HEK293T (cell line): ENCODE data around the gene ZNF681.
"Not testable (repeated sequence)": the region's sequence is repeated elsewhere in the genome, so short reads cannot be mapped to it uniquely, and the experiment has no call there.

ENCODE experiments used
- CTCF ChIA-PET: fragments of 350-600 bp; formaldehyde crosslinking; extraction: SDS; loops from one replicate; lab custom pipeline; 2021; ENCODE audit warnings: antibody characterized with exemption, inconsistent platforms; lab: Yijun Ruan, JAX
- POLR2A ChIA-PET: fragments of 350-600 bp; formaldehyde crosslinking; extraction: SDS; loops from one replicate; lab custom pipeline; 2020; ENCODE audit warnings: antibody characterized with exemption, inconsistent platforms; lab: Yijun Ruan, JAX
- DNase-seq: peaks from one replicate; pipeline ENCODE4 v3.0.0; 2012; ENCODE audit warnings: mixed read lengths; ENCODE audit errors: extremely low spot score
- ARNT ChIP-seq: fragments of 450-650 bp; IDR thresholded peaks from 2 replicates; pipeline ENCODE4 v1.6.1; 2017; ENCODE audit warnings: mild to moderate bottlenecking
- BHLHE40 ChIP-seq: fragments of 450-650 bp; IDR thresholded peaks from 2 replicates; pipeline ENCODE4 v1.6.1; 2016; ENCODE audit warnings: mild to moderate bottlenecking, moderate library complexity, borderline replicate concordance
- CTBP1 ChIP-seq: fragments of 450-650 bp; IDR thresholded peaks from 2 replicates; pipeline ENCODE4 v1.6.1; 2016; ENCODE audit warnings: borderline replicate concordance
- ELF4 ChIP-seq: fragments of 450-650 bp; IDR thresholded peaks from 2 replicates; pipeline ENCODE4 v1.6.1; 2017; ENCODE audit warnings: antibody characterized with exemption
- FOXA1 ChIP-seq: fragments of 450-650 bp; IDR thresholded peaks from 2 replicates; pipeline ENCODE4 v1.6.1; 2016; ENCODE audit warnings: mild to moderate bottlenecking
- FOXK2 ChIP-seq: fragments of 450-650 bp; IDR thresholded peaks from 2 replicates; pipeline ENCODE4 v1.6.1; 2016; ENCODE audit warnings: mild to moderate bottlenecking
- FOXM1 ChIP-seq: fragments of 450-650 bp; IDR thresholded peaks from 2 replicates; pipeline ENCODE4 v1.6.1; 2017; ENCODE audit warnings: mild to moderate bottlenecking, borderline replicate concordance
- L3MBTL2 ChIP-seq: fragments of 450-650 bp; conservative IDR thresholded peaks from 2 replicates; pipeline ENCODE4 v1.6.1; 2016; ENCODE audit warnings: mild to moderate bottlenecking
- LEF1 ChIP-seq: fragments of 450-650 bp; IDR thresholded peaks from 2 replicates; pipeline ENCODE4 v1.6.1; 2017; ENCODE audit warnings: mild to moderate bottlenecking, borderline replicate concordance
- NFRKB ChIP-seq: fragments of 450-650 bp; IDR thresholded peaks from 2 replicates; pipeline ENCODE4 v1.6.1; 2016; ENCODE audit warnings: mild to moderate bottlenecking, moderate library complexity
- PKNOX1 ChIP-seq: fragments of 450-650 bp; IDR thresholded peaks from 2 replicates; pipeline ENCODE4 v1.6.1; 2016
- SP1 ChIP-seq: fragments of 450-650 bp; IDR thresholded peaks from 2 replicates; pipeline ENCODE4 v1.6.1; 2017
- SUZ12 ChIP-seq: fragments of 450-650 bp; IDR thresholded peaks from 2 replicates; pipeline ENCODE4 v1.6.1; 2016; ENCODE audit warnings: mild to moderate bottlenecking
- TARDBP ChIP-seq: fragments of 450-650 bp; IDR thresholded peaks from 2 replicates; pipeline ENCODE4 v1.6.1; 2016
- ZNF384 ChIP-seq: fragments of 450-650 bp; IDR thresholded peaks from 2 replicates; pipeline ENCODE4 v1.6.1; 2016

Gene ZNF681

GRCh38 chr19:23787106-23787505 lies 28.4 kb upstream of the ZNF681 start:
- ChIA-PET CTCF (no interaction called here), POLR2A (no interaction called here)
- TF ChIP-seq FOXK2 (no peak), BHLHE40 (no peak), PKNOX1 (no peak), ZNF384 (no peak), L3MBTL2 (no peak)
- no peak for DNase-seq

GRCh38 chr19:23785982-23786381 lies 27.3 kb upstream of the ZNF681 start:
- POLR2A ChIA-PET, result no interaction called here
- CTCF ChIA-PET, result no interaction called here
- DNase-seq, result no peak
- TF ChIP-seq L3MBTL2 (no peak), FOXK2 (no peak), SUZ12 (no peak), ELF4 (no peak), LEF1 (no peak), BHLHE40 (no peak), CTBP1 (no peak)

GRCh38 chr19:23784274-23784673 lies 25.6 kb upstream of the ZNF681 start:
- CTCF ChIA-PET, result no interaction called here
- no peak for TF ChIP-seq BHLHE40
- TF ChIP-seq FOXA1, result no peak
- no peak for TF ChIP-seq L3MBTL2
- no peak for TF ChIP-seq TARDBP
- no peak for TF ChIP-seq FOXM1
- POLR2A ChIA-PET, result no interaction called here

GRCh38 chr19:23783636-23784035 lies 24.9 kb upstream of the ZNF681 start:
- CTCF ChIA-PET, result no interaction called here
- POLR2A ChIA-PET, result no interaction called here

More at GRCh38 chr19:23784274-23784673, 25.6 kb upstream of the ZNF681 start:
- no peak for DNase-seq

GRCh38 chr19:23779645-23780044 lies 21.0 kb upstream of the ZNF681 start:
- CTCF ChIA-PET, result no interaction called here
- TF ChIP-seq L3MBTL2, result no peak
- POLR2A ChIA-PET, result no interaction called here
- DNase-seq, result no peak

More at GRCh38 chr19:23783636-23784035, 24.9 kb upstream of the ZNF681 start:
- TF ChIP-seq FOXA1, result no peak
- no peak for TF ChIP-seq L3MBTL2
- no peak for DNase-seq

GRCh38 chr19:23778566-23778965 lies 19.9 kb upstream of the ZNF681 start:
- DNase-seq, result no peak
- TF ChIP-seq TARDBP (no peak), NFRKB (no peak), CTBP1 (no peak), BHLHE40 (no peak), ZNF384 (no peak), SUZ12 (no peak), ARNT (no peak), FOXK2 (no peak), SP1 (no peak), FOXM1 (no peak), FOXA1 (no peak)
- POLR2A ChIA-PET, result no interaction called here
- CTCF ChIA-PET, result no interaction called here

- CTCF ChIA-PET, result interaction anchor here (0.6 kb wide), 1 partner anchor 10 kb away, joined by 4 read pairs; no protein-coding TSS in a partner anchor
- POLR2A ChIA-PET, DNase-seq: not testable (repeated sequence)
These were observed 19.3 kb upstream of the ZNF681 start for GRCh38 chr19:23778036-23778435.

GRCh38 chr19:23777216-23777615 lies 18.5 kb upstream of the ZNF681 start:
- no peak for DNase-seq
- TF ChIP-seq ARNT (no peak), LEF1 (no peak), L3MBTL2 (no peak), NFRKB (no peak), FOXM1 (no peak), ELF4 (no peak), SP1 (no peak), PKNOX1 (no peak), ZNF384 (no peak), FOXA1 (no peak), SUZ12 (no peak), CTBP1 (no peak), BHLHE40 (no peak)
- CTCF ChIA-PET, result no interaction called here
- POLR2A ChIA-PET, result no interaction called here
